CD4-positive, alpha-beta T cell treated with Interleukin-4 for 1 hour (primary cell): Measurements from ENCODE around the gene WNT7B.

Experiments
- DNase-seq, 2 donors: peaks; one replicate each; pipeline ENCODE4 v3.0.0-alpha.2; 2020 to 2022

WNT7B gene

DNA sequence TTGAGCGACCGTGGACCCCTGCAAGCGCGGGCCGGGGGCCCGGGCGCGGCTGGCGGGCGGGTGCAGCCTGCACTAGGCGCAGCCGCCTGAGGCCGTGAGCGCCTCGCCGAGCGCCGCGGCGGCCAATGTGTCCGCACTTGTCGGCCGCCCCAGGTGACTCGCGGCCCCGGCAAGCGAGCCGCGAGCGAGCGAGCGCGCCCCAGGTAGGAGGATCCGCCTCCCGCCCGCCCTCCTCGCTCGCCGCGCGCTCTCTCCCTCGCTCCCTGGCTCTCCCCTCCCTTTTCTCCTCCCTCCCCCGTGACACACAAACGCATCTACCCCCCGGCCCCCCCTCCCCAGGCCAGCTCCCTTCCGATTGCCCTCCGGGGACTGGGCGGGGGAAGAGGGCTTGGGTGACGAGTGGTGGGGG is at the start of gene WNT7B:
TSS of gene WNT7B (minus strand) at position 160 of the 409 bp plus-strand sequence. CDS start 408 bp downstream, outside the sequence.
- no peak for DNase-seq

- no peak for DNase-seq
Measured at GRCh38 chr22:46025973-46026898, 49.3 kb upstream of the WNT7B start.

DNA sequence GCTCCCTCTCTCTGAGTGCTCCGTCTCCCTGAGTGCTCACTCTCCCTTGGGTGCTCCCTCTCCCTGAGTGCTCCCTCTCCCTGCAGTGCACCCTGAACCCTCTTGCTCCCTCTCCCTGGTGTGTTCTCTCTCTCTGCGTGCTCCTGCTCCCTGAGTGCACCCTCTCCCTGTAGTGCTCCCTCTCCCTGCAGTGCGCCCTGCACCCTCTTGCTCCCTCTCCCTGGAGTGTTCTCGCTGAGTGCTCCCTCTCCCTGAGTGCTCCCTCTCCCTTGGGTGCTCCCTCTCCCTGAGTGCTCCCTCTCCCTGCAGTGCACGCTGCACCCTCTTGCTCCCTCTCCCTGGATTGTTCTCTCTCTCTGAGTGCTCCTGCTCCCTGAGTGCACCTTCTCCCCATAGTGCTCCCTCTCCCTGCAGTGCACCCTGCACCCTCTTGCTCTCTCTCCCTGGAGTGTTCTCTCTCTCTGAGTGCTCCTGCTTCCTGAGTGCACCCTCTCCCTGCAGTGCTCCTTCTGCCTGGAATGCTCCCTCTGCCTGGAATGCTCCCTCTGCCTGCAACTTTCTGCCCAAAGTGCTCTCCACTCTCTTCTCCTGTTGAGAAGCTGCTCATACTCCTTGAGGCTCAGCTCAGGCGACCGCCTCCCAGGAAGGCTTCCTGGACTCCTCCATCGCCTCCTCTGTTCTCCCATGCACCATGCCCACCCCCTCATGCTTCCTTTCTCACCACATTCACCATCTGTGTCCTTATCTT is 48.4 kb upstream of the WNT7B start:
- no peak for DNase-seq

DNA sequence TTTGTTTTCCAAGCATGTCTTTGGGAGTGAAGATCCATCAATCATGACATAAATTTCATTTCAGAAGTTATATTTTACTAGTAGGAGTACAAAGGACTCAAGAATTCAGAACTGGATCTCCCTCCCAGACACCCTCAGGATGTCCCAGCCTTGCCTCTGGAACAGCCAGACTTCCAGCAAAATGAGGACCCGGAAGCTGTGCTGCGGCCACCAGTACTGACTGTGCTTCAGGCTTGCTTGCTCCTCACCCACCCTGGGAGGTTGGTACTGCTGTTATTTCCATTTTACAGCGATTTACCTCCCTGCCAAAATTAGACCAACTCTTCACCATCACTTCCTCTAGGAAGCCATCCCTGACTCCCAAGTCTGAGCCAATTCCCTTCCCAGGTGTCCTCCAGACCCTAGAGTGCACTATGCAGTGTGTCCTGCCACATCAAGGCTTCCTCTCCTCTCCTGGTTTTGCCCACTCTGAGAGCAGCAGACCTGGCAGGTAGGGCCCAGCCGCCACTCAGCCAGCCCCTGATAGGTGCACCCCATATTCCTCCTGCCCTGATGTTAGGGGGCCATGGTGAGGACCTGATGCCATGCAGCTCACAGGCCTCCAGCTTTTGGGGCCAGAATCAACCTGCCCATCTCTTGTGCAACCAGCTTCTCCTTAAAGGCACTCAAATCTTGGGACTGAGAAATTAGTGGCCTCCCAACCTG is 47.3 kb upstream of the WNT7B start:
- DNase-seq, result no peak

GRCh38 chr22:46023558-46023981 is 46.6 kb upstream of the WNT7B start:
- DNase-seq, result no peak

GRCh38 chr22:46022881-46023512 is 46.0 kb upstream of the WNT7B start:
- no peak for DNase-seq

GRCh38 chr22:46021577-46021976 is 44.6 kb upstream of the WNT7B start:
- DNase-seq, result no peak

DNA sequence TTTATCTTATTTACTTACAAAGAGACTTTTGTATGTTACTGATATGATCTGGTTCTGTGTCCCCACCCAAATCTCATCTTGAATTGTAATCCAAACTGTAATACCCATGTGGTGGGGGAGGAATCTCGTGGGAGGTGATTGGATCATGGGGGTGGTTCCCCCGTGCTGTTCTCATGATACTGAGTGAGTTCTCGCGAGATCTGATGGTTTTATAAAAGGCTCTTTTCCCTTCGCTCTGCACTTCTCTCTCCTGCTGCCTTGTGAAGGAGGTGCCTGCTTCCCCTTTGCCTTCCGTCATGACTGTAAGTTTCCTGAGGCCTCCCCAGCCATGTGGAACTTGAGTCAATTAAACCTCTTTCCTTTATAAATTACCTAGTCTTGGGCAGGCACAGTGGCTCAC is 42.4 kb upstream of the WNT7B start:
- DNase-seq, result no peak

DNA sequence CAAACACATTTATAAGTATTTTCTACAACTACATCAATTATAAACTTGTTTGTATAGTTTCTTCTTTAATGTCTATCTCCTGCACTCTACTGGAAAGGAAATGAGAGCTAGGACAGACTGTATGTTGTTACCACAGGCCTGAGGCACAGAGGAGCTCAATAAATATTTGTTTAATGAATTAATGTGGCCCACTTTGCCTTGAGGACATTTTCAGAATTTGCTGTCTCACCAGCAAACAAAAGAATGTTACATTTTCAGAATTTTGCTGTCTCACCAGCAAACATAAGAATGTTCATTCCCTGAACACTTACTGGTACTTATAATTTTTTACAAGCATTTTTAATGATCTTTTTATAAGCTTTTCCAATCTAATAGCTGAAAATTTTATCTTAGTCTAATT is 41.9 kb upstream of the WNT7B start:
- no peak for DNase-seq

- no peak for DNase-seq
Measured at GRCh38 chr22:46017166-46017565, 40.2 kb upstream of the WNT7B start.

GRCh38 chr22:46013460-46014416 is 36.8 kb upstream of the WNT7B start:
- DNase-seq, result peak; percentile 79 to 86

GRCh38 chr22:46012881-46013281 is 35.9 kb upstream of the WNT7B start:
- no peak for DNase-seq

GRCh38 chr22:46012182-46012880 is 35.4 kb upstream of the WNT7B start:
- DNase-seq, result no peak

- no peak for DNase-seq
Measured at GRCh38 chr22:46011627-46012181, 34.7 kb upstream of the WNT7B start.

DNA sequence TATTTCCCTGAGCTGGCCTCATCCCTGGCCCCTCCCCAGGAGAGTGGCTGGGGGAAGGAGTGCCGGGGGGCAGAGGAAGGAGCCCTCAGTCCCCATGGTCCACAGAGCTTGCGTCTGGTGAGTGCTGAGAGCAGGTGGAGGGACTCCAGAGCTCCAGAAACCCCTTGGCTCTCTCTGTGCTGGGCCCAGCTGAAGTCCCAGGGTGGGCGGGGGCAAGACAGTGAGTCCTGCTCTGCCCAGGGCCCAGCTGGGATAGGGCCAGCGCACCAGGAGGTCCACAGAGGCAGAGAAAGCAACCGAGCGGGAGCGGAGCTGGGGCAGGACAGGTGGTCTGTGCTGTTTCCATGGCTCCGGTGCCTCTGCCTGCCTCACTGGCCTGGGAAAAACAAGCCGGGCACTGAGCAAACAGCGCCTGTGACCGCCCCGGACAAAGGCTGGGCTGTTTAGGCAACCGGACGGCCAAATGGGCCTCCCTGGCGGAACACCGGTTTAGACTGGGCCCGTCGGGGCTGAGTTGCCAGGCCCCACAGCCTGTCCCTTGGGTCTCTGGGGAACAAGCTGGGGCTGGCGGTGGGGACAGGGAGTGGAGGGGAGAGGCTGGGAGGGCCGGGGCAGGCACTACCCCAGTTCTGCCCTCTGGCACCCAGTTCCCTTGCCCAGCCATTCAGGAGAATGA is 34.1 kb upstream of the WNT7B start:
- no peak for DNase-seq

- DNase-seq, result no peak
Measured at GRCh38 chr22:46010207-46010867, 33.4 kb upstream of the WNT7B start.

DNA sequence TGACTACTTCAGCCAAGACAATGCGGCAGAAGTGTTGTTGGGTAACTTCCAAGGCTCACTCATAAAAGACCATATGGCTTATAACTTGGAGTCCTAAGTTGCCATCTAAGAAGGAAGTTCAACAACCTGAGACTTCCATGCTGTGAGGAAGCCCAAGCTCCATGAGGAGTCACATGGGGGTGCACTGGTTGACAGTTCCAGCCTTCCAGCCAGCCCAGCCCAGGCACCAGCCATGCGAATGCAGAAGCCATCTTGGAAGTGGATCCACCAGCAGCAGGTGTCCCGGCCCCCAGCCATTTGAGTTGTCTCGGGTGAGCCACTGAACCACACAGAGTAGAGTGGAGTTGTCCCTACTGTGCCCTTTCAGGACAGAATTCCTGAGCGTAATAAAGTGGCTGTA is 32.8 kb upstream of the WNT7B start:
- DNase-seq, result no peak

DNA sequence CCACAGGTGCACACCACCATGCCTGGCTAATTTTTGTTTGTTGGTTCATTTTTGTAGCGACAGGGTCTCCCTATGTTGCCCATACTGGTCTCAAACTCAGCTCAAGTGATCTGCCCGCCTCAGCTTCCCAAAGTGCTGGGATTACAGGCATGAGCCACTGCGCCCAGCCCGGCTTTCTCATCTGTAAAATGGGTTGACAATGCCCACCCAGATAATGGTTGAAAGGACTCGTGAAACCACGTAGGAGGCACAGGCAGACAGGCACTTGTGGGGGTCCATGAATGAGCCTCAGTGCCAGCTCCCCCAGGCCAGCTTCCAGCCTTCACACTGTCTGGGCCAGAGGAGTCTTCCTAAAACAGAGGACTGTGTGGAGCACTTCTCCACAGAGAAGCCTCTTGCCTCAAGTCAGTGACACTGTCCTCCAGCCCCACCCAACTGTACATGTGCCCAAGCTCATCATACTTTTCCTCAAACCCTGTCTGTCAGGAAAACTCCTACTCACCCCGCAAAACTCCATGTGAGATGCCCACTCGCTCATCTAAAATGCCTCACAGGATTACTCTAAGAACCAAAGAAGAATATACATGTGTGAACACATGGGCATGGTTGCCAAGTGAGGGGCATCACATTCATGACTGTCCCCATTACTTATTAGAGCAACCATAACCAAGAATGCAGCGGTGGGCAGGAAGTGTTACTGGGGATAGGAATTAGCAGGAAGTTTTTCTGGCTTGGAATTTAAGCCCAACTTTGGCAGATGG is 32.1 kb upstream of the WNT7B start:
- no peak for DNase-seq

DNA sequence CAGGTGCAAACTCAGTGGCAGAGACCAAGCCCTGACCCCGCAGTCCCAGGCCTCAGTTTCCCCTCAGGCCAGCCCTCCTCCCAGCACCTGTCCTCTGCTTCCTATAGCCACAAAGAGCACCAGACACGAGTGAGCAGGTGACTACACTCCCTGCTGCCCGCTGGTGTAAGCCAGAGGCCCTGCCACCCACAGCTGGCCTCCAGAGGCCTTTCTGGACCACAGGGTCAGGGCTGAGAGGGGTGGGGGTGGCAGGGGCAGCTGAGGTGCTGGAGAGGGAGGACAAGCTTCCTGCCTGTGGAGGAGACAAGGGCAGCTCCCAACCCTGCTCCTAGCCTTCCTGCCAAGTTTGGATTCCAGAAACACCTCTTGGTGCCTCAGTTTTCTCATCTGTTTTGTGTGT is 31.3 kb upstream of the WNT7B start:
- no peak for DNase-seq
